ENCODE measurements around the gene GADD45A.

The GADD45A gene

DNA sequence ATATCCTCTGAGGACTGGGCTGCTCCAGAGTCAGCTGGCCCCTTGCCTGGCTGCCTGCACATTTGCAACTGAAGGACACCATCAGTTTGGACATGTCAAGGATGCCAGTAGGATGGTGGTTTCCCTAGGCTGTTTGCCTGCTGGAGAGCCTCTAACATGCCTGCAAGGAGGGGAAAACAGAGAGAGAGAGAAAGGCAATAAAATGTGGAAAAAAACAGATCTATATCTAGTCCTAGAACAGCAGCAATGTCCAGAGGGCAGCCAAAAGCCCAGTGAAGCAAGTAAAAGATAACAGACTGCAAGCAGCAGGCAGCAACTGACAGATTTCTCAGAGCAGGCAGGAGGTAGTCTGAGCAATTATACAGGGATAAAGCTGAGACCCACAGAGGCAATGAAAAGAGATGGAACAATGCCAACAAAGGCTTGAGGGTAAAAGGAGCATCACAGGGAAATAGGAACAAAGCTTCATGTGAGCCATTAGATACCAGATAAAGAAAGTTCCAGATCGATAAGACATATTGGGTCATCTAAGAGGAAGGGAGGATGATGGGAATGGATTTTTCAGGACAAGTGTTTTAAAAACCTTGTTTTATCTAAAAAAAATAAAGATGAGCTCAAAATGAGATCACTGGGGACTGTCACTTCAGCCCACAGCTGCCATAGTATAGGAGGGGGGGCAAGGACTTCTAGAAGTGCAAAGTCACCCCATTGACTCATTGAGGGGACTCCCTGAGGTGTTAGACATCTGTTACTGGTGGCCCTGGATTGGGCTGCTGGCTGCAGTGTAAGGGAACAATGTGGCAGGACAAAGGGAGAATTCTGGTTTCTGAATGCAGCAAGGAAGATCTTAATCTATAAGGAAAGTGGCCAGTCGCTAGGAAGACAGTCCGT lies 38.6 kb upstream of the GADD45A start:
- no peak for DNase-seq (ENCODE audit: low read depth)
- TF ChIP-seq, protein P1, sequence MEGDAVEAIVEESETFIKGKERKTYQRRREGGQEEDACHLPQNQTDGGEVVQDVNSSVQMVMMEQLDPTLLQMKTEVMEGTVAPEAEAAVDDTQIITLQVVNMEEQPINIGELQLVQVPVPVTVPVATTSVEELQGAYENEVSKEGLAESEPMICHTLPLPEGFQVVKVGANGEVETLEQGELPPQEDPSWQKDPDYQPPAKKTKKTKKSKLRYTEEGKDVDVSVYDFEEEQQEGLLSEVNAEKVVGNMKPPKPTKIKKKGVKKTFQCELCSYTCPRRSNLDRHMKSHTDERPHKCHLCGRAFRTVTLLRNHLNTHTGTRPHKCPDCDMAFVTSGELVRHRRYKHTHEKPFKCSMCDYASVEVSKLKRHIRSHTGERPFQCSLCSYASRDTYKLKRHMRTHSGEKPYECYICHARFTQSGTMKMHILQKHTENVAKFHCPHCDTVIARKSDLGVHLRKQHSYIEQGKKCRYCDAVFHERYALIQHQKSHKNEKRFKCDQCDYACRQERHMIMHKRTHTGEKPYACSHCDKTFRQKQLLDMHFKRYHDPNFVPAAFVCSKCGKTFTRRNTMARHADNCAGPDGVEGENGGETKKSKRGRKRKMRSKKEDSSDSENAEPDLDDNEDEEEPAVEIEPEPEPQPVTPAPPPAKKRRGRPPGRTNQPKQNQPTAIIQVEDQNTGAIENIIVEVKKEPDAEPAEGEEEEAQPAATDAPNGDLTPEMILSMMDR (IDR thresholded peaks at IDR 0.05; ENCODE audit: low read depth, low read length, missing control alignments), result no peak
- no peak overlapping the region for H3K4me3 ChIP-seq (ENCODE audit: low read depth, low read length)

DNA sequence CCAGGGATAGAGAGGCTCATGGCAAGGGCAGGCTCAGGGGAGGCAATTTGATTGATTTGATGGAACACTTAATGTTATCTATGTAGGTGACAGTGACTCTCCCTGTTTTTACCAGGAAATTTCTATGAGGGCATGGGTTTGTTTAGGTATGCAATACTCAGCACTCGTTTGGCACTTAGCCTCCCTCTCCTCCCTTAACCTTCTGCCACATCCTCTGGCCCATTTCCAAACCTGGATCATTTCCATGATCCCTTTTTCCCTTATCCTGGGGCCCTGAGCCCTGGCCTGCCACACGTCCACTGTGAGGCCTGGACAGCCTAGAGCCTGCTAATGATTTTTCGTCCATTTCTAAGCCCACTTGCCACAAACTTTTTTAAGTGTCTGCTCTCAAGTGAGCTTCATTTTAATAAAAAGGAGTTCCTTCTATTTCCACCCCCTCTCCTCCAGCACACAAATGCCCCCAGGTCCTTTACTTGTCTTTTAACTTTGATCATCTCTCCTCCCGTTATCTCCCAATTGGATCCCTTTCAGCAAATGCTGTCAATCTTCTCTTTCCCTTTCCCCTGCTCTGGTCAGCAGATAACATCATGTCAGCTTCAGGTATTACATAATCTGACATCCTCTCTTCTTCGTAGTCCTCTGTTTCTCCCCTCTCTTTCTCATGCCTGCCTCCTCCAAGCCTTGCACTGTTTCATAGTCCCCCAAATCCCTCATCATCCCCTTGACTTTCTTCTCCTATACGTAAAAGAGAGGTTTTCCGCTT lies 37.8 kb upstream of the GADD45A start:
- no peak for DNase-seq (ENCODE audit: low read depth)
- TF ChIP-seq, protein P1 (IDR thresholded peaks at IDR 0.05; ENCODE audit: low read depth, low read length, missing control alignments), result no peak
- no peak overlapping the region for H3K4me3 ChIP-seq (ENCODE audit: low read depth, low read length)

DNA sequence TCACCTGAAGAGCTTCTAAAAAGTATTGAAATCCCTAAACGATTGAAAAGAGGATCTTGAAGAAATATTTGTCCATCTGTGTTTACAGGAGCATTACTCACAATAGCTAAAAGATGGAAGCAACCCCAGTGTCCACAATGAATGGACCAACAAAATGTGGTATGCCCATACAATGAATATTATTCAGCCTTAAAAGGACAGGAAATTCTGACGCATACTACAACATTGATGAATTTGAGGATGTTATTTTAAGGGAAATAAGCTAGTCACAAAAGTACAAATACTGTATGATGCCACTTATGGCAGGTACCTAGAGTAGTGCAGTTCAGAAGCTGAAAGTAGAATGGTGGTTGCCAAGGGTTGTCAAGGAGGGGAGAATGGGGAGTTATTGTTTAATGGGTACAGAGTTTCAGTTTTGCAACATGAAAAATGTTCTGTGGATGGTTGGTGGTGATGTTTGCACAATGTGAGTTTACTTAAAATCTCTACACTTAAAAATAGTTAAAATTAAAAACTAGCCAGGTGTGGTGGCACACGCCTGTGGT lies 37.1 kb upstream of the GADD45A start:
- DNase-seq (ENCODE audit: low read depth), result no peak
- TF ChIP-seq, protein P1 (IDR thresholded peaks at IDR 0.05; ENCODE audit: low read depth, low read length, missing control alignments), result no peak
- no peak overlapping the region for H3K4me3 ChIP-seq (ENCODE audit: low read depth, low read length)

DNA sequence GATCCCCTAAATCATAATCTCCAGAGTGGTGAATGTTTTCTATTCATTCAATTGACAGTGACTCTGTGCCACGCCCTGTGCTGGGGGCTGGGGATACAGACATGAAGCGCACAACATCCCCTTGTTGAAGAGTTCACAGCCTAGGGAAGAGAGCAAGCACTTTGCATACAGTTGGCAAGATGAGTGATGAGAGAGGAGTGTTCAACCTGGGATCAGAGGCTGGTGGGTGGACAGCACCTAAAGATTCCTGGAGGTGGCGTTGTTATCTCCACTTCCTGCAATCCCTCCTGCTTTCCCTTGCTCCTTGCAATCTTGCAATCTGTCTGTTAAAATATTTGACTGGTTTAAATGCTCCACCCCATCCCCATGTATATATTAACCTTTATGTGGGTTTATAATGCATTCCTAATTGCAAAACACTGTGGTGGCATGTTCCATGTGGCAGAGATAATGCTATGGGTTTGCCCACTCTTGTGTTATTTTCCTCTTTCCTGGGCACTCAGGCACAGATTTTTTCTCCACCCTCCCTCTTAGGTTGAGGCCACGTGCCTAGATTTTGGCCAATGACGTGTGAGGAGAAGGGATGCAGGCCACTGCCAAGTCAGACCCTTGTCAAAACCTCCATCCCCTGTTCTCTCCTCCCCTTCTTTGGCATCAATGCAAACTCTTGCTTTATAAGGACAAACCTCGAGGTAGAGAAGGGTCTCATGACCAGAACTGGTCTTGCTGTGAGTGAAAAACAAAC lies 36.2 kb upstream of the GADD45A start:
- DNase-seq (ENCODE audit: low read depth), result no peak
- H3K4me3 ChIP-seq (ENCODE audit: low read depth, low read length), result no peak overlapping the region
- TF ChIP-seq, protein P1 (IDR thresholded peaks at IDR 0.05; ENCODE audit: low read depth, low read length, missing control alignments), result peak; percentile 11

DNA sequence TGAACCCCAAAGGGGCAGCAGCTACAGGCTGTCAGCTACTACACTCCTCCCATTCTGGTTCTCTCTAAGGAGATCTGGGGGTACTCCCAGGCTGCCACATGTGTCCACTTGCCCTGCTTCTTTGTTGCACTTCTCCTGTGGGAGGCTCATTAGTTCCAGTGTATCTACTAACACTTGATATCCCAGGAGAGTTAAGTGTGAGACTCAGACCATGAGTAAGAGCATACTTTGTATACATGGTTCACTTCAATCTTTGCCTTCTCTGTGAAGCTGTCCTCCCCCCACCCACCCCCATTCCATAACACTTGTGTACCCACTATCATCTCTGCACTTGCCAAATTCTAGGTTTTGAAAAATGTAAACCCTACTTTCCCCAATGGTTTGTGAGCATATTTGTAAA lies 34.9 kb upstream of the GADD45A start:
- TF ChIP-seq, protein P1 (IDR thresholded peaks at IDR 0.05; ENCODE audit: low read depth, low read length, missing control alignments), result no peak
- H3K4me3 ChIP-seq (ENCODE audit: low read depth, low read length), result no peak overlapping the region

DNA sequence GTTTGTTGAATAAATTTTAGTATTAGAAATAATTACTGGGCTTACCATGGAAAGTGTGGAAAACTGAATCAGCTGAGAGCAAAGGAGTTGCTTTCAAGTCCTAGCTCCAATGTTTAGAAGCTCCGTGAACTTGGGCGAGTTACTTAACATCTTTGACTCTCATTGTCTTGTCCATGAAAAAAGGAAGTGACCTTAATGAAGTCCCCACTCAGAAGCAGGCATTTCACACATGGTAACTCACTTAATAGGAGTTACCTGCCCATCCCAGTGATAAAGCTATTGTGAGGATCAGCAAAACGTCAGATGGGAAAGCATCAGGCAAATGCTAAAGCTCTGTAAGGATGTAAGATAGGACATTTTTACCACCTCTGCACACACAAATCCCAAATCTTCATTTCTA lies 34.0 kb upstream of the GADD45A start:
- TF ChIP-seq, protein P1 (IDR thresholded peaks at IDR 0.05; ENCODE audit: low read depth, low read length, missing control alignments), result no peak
- no peak for DNase-seq (ENCODE audit: low read depth)
- H3K4me3 ChIP-seq (ENCODE audit: low read depth, low read length), result no peak overlapping the region

More for the DNA sequence above, 34.9 kb upstream of the GADD45A start:
- DNase-seq (ENCODE audit: low read depth), result no peak
